Erythroblast (primary cell): ENCODE results near the gene ASNSD1.

ENCODE experiments used
- GATA1 ChIP-seq: IDR thresholded peaks from 2 replicates; pipeline ENCODE4 v1.6.1; 2011; ENCODE audit warnings: low read depth, mild to moderate bottlenecking, control low read depth, low read length, moderate library complexity
- POLR2A ChIP-seq: IDR thresholded peaks from 2 replicates; pipeline ENCODE4 v1.6.1; 2011; ENCODE audit warnings: mild to moderate bottlenecking, low read length

DNA sequence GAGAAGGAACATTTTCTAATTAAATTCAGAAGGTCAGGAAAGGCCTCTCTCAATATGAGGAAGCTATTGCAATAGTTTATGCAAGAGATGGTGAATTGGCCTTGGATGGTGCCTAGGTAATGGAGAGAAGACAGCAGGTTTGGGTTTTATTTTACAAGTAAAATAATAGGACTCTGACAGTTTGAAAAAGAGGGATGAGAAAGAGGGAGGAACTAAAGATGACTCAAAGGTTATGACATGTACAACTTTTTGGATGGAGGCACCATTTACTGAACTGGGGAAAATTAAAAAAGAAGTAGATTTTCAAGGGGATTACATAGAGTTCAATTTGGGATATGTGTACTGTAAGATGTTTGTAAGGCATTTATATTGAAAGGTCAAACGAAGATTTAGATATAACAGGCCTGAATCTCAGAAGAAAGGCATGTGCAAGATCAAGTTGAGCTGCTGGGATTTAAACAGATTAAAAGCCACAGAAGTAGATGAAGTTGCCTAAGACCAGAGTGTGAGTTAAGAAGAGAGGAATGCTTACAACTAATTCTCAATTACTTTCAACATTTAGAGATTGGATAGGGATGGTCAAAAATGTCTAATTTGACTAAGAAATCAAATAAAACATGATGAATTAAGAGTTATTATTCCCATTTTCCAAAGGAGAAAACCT, 12.3 kb upstream of the ASNSD1 start:
- no peak for TF ChIP-seq POLR2A
- TF ChIP-seq GATA1: no peak
